GM19239 (cell line): ENCODE results near the gene JSRP1.

Experiments used
- DNase-seq: peaks from one replicate; pipeline ENCODE4 v3.0.0; 2011; ENCODE audit warnings: low spot score; ENCODE audit not compliant: insufficient read length
- FAIRE-seq: peaks from 2 replicates; lab custom pipeline; 2011; peaks lifted over from hg19 to GRCh38; lab: Jason Lieb, UNC

Gene JSRP1

GRCh38 chr19:2249010-2249866 is 7.0 kb downstream of the JSRP1 start, which contains the start of gene AMH:
AMH (plus strand) TSS chr19:2249323; CDS start chr19:2249333, 10 bp downstream.
- DNase-seq (no peak), FAIRE-seq (no peak)

- no peak for DNase-seq
- no peak for FAIRE-seq
These were observed 7.8 kb downstream of the JSRP1 start for GRCh38 chr19:2248136-2249009.

- DNase-seq (no peak), FAIRE-seq (no peak)
These were observed 8.7 kb downstream of the JSRP1 start for GRCh38 chr19:2247433-2248101.

GRCh38 chr19:2246801-2247361 is 9.3 kb downstream of the JSRP1 start:
- DNase-seq, result no peak
- no peak for FAIRE-seq

GRCh38 chr19:2246014-2246620 is 10.1 kb downstream of the JSRP1 start:
- no peak for FAIRE-seq

GRCh38 chr19:2245273-2245672 is 10.9 kb downstream of the JSRP1 start:
- FAIRE-seq, result no peak
- DNase-seq, result no peak

More at GRCh38 chr19:2246014-2246620, 10.1 kb downstream of the JSRP1 start:
- DNase-seq, result no peak

- FAIRE-seq, result no peak
- DNase-seq, result no peak
These were observed 11.7 kb downstream of the JSRP1 start for GRCh38 chr19:2244486-2244885.

- FAIRE-seq (no peak), DNase-seq (no peak)
These were observed 12.1 kb downstream of the JSRP1 start for GRCh38 chr19:2244125-2244411.

- FAIRE-seq (no peak), DNase-seq (no peak)
These were observed 12.7 kb downstream of the JSRP1 start for GRCh38 chr19:2243274-2244124.

GRCh38 chr19:2242816-2243215 is 13.4 kb downstream of the JSRP1 start:
- FAIRE-seq, result no peak
- no peak for DNase-seq

GRCh38 chr19:2242092-2242537 is 14.1 kb downstream of the JSRP1 start:
- FAIRE-seq (no peak), DNase-seq (no peak)

- FAIRE-seq, result no peak
- no peak for DNase-seq
These were observed 15.1 kb downstream of the JSRP1 start for GRCh38 chr19:2240881-2241760.

- peak; percentile 4 for FAIRE-seq
- DNase-seq, result no peak
These were observed 16.1 kb downstream of the JSRP1 start for GRCh38 chr19:2239771-2240770.

- DNase-seq, result no peak
- no peak for FAIRE-seq
These were observed 17.0 kb downstream of the JSRP1 start for GRCh38 chr19:2239173-2239572.

- no peak for DNase-seq
- FAIRE-seq, result no peak
These were observed 18.4 kb downstream of the JSRP1 start for GRCh38 chr19:2237869-2238153.

GRCh38 chr19:2237051-2237868 is 19.0 kb downstream of the JSRP1 start:
- no peak for FAIRE-seq
- DNase-seq, result no peak
